DMS53 treated with DMSO at 0.1 percent for 48 hours (cell line): ENCODE measurements around the gene SLC13A2.
"Not testable (repeated sequence)": the region's sequence is repeated elsewhere in the genome, so short reads cannot be mapped to it uniquely, and the experiment has no call there.

Source experiments
- DNase-seq: peaks from one replicate; lab custom pipeline; 2025; ENCODE audit not compliant: unreplicated experiment; lab: John Stamatoyannopoulos, UW

The SLC13A2 gene

DNA sequence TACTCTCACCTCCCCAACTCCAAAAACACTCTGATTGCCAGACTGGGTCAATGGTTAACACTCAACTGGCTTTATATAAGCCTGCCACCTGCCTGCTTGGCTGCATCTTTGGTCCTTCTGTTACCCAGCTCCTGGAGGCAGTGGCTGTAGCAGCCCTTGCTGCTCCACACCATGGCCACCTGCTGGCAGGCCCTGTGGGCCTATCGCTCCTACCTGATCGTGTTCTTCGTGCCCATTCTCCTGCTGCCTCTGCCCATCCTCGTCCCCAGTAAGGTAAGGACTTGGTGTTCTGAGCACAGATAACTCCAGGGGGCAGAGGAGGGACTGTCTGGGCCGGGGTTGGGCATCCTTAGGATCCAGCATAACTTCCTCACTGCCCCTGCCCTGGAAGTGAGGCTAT, at the start of gene SLC13A2:
TSS of gene SLC13A2 (plus strand) at position 103 of the 400 bp plus-strand sequence. CDS start at position 172, 69 bp downstream.
- no peak for DNase-seq

- no peak for DNase-seq
These were observed 48.2 kb upstream of the SLC13A2 start for GRCh38 chr17:28425206-28425605.

GRCh38 chr17:28426081-28426519, 47.3 kb upstream of the SLC13A2 start:
- no peak for DNase-seq

- no peak for DNase-seq
These were observed 46.1 kb upstream of the SLC13A2 start for GRCh38 chr17:28427371-28427770.

DNA sequence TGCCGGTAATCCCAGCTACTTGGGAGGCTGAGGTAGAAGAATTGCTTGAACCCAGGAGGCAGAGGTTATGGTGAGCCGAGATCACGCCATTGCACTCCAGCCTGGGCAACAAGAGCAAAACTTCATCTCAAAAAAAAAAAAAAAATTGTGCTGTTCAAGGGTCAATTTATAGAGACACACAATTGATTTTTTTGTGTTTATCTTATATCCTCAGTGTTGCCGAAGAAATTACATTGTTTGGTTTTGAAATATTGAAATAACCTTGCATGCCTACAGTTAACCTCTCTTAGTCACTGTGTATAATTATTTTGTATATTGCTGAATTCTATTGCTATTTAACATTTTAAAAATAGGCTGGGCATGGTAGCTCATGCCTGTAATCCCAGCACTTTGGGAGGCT, 45.5 kb upstream of the SLC13A2 start:
- not testable (repeated sequence) for DNase-seq

GRCh38 chr17:28433721-28434120, 39.7 kb upstream of the SLC13A2 start:
- no peak for DNase-seq

DNA sequence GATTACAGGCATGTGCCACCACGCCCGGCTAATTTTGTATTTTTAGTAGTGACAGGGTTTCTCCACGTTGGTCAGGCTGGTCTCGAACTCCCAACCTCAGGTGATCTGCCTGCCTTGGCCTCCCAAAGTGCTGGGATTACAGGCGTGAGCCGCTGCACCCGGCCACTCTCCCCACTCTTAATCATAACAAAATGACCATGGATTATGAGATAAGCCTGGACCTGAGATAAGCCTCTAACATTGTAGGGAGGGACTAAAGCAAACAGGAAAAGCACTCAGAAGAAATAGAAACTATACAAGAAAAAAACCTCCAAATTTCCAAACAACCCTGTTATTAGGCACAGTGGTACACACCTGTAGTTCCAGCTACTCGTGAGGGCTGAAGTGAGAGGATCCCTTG, 39.1 kb upstream of the SLC13A2 start:
- DNase-seq: not testable (repeated sequence)

DNA sequence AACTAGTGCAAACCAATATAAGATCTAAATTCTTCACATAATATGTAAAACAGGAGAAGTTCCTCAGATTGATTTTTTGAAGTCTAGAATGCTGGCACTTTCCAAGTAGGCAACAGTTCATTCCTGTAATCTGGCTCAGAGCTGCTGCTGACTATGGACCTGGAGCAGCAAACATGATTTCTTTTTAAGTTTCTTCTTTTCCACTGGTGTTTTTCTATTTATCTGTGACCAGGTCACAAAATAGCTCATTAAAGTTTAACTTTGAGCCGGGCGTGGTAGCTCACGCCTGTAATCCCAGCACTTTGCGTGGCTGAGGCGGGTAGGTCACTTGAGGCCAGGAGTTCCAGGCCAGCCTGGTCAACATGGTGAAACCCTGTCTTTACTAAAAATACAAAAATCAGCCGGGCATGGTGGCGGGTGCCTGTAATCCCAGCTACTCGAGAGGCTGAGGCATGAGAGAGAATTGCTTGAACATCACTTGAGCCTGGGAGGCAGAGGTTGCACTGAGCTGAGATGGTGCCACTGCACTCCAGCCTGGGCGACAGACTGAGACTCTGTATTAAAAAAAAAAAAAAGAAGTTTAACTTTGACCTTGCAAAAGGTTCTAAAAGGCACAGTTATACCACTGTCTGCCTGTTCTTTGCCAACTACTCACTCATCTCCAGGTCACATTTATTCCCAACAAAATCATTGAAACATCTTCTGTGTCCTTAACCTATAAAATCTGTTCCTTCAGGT, 29.4 kb upstream of the SLC13A2 start:
- DNase-seq: no peak

DNA sequence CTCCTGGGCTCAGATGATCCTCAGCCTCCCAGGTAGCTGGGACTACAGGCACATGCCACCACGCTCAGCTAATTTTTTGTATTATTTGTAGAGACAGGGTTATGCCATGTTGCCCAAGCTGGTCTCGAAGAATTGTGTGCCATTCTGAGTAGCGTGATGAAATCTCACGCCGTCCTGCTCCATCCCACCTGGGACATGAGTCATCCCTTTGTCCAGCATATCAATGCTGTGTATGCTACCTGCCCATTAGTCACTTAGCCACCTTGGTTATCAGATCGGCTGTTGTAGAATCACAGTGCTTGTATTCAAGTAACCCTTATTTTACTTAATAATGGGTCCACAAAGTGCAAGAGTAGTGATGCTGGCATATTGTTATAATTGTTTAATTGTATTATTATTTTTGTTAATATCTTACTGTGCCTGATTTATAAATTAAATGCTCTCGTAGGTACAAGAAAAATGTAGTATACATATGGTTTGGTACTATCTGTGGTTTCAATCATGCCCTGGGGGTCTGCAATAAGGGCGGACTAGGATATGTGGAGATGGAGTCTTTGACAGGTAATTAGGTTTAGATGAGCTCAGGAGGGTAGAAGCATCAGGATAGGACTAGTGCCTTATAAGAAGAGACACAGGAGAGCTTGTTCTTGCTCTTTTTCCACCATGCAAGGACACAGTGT, 26.6 kb upstream of the SLC13A2 start:
- no peak for DNase-seq

DNA sequence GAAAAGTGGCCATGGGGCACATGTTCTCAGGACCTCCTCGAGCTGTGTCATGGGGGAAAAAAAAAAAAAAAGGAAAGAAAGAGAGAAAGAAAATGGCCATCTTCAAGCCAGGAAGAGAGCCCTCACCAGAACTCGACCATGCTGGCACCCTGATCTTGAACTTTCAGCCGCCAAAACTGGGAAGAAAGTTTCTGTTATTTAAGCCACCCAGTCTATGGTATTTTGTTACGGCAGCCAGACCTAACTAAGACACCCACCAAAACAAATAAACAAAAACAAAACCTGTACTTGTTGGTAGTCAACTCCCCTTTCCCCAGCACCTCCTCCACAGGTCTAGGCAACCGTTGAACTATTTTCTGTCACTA, 26.1 kb upstream of the SLC13A2 start:
- DNase-seq: no peak

DNA sequence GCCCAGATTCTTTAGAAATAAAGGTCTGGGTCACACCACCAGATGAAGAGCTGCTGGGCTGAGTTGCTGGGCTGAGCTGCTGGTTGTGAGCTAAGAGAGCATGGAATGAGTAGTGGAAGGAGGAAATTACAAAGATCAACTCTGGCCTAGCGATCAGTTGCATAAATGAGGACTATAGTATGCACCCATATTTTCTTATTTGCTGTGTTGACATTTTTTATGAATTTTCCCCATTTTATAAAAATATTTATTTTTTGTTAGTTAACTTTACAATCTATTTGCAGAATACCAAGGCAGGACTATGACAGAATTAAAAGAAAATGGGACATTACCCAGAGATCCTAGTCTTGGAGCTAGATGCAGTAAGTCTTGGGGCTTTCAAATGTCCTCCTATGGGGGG, 23.6 kb upstream of the SLC13A2 start:
- no peak for DNase-seq

GRCh38 chr17:28457890-28458289, 15.6 kb upstream of the SLC13A2 start:
- DNase-seq: no peak

- not testable (repeated sequence) for DNase-seq
These were observed 14.6 kb upstream of the SLC13A2 start for GRCh38 chr17:28458881-28459280.

GRCh38 chr17:28460901-28461300, 12.5 kb upstream of the SLC13A2 start:
- no peak for DNase-seq

DNA sequence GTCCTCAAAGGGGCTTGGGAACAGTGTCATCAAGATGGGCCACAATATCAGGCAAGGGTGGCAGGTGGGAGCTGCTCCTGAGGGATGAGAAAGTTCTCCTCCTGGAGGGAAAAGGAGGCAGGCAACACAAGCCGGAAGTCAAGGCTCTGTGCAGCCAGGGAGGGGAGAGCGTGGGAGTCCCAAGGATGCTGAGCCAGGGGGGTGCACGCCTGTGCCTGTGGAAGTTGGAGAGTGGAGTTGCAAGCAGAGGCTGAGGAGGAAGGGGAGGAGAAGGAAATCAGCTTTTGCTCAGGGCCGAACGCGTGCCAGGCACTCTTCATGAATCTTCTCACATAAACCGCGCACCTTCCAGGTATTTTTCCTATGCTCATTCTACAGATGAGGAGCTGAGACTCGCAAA, 7.4 kb upstream of the SLC13A2 start:
- no peak for DNase-seq

GRCh38 chr17:28466521-28467048, 6.9 kb upstream of the SLC13A2 start:
- no peak for DNase-seq

- DNase-seq: no peak
These were observed 5.9 kb upstream of the SLC13A2 start for GRCh38 chr17:28467456-28468025.

GRCh38 chr17:28468033-28468735, 5.3 kb upstream of the SLC13A2 start:
- not testable (repeated sequence) for DNase-seq

DNA sequence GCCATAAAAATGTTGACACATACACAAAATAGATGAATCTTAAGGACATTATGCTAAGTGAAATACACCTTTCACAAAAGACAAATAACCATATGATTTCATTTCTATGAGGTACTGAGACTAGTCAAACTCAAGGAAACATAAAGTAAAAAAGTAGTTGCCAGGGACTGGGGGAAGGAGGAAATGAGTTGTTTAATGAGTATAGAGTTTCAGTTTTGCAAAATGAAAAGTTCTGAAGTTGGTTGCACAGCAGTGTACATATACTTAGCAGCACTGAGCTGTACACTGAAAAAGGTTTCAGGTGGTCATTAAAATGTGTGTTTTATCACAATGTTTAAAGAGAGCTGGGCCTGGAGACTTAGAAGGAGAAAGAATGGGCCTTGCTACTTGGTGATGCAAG, 4.7 kb upstream of the SLC13A2 start:
- no peak for DNase-seq

GRCh38 chr17:28469376-28469775, 4.1 kb upstream of the SLC13A2 start:
- no peak for DNase-seq

DNA sequence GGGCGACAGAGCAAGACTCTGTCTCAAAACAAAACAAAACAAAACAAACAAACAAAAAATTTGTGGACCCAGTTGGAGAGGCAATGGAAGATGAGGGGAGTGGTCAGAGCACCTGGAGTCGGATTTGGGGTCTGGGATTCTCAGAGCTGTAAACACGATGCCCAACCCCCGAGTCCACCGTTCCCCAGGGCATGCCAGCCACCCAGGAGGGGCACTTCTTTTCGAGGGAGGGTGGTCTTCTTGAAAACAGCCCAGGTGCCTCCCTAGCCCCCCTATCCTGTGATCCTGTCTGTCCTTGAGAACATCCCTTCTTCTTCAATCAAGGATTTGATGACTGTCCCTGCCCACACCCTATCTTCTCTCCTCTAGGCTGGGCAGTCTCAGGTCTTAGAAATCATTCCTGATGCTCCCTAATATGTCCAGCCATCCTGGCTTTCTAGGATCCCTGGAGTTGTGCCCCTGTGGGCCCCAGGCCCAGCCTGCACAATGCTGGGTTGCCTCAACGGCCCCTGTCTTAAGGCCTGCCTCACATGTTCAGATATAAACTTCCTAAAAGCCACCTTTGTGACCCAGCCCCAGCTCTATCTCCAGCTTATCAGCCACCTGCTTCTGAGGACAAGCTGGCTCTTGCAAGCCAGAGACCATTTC, 3.1 kb upstream of the SLC13A2 start:
- DNase-seq: no peak
